ENCODE measurements around the gene TMPRSS2.

TMPRSS2 gene

GRCh38 chr21:41458121-41458520 is 49.8 kb downstream of the TMPRSS2 start:
- Histone ChIP-seq H3K27me3 (no peaks in the 10 kb centered on the region), H3K36me3 (no peaks in the 10 kb centered on the region), H3K9ac (no peak overlapping the region), H3K4me1 (peaks cover 38% of the 10 kb centered on the region), H3K4me3 (no peak overlapping the region), H3K4me2 (no peak overlapping the region), H3K27ac (no peak overlapping the region), H4K20me1 (no peaks in the 10 kb centered on the region), H3K9me3 (peaks cover 6% of the 10 kb centered on the region)
- TF ChIP-seq Cebpa-rat (IDR thresholded peaks at IDR 0.05): no peak

- H3K4me2 ChIP-seq: no peak overlapping the region
- H3K9me3 ChIP-seq: no peaks in the 10 kb centered on the region
- H3K9ac ChIP-seq: no peak overlapping the region
- H3K27me3 ChIP-seq: no peaks in the 10 kb centered on the region
- H4K20me1 ChIP-seq: no peaks in the 10 kb centered on the region
- H3K27ac ChIP-seq: no peak overlapping the region
- no peak overlapping the region for H3K4me3 ChIP-seq
- H3K4me1 ChIP-seq: peaks cover 16% of the 10 kb centered on the region; the same call in 1 of the 2 replicates
- TF ChIP-seq Cebpa-rat (IDR thresholded peaks at IDR 0.05): no peak
- H3K36me3 ChIP-seq: no peaks in the 10 kb centered on the region
Observed at GRCh38 chr21:41453761-41454160, 54.2 kb downstream of the TMPRSS2 start.

- H3K36me3 ChIP-seq: no peaks in the 10 kb centered on the region
- H3K4me1 ChIP-seq: peaks cover 16% of the 10 kb centered on the region; the same call in 1 of the 2 replicates
- H3K27ac ChIP-seq: no peak overlapping the region
- no peak overlapping the region for H3K4me2 ChIP-seq
- H4K20me1 ChIP-seq: no peaks in the 10 kb centered on the region
- no peaks in the 10 kb centered on the region for H3K9me3 ChIP-seq
- no peak overlapping the region for H3K4me3 ChIP-seq
- TF ChIP-seq Cebpa-rat (IDR thresholded peaks at IDR 0.05): no peak
- H3K27me3 ChIP-seq: no peaks in the 10 kb centered on the region
- no peak overlapping the region for H3K9ac ChIP-seq
Observed at GRCh38 chr21:41453198-41453597, 54.8 kb downstream of the TMPRSS2 start.

GRCh38 chr21:41451753-41452676 is 55.9 kb downstream of the TMPRSS2 start:
- Histone ChIP-seq H3K36me3 (peaks cover 6% of the 10 kb centered on the region; the same call in 1 of the 2 replicates), H3K27ac (no peak overlapping the region), H3K9me3 (no peaks in the 10 kb centered on the region), H3K4me1 (peaks cover 16% of the 10 kb centered on the region; the same call in 1 of the 2 replicates), H3K27me3 (no peaks in the 10 kb centered on the region; the same call in 1 of the 2 replicates), H3K4me2 (no peak overlapping the region), H3K4me3 (no peak overlapping the region), H4K20me1 (no peaks in the 10 kb centered on the region), H3K9ac (no peak overlapping the region)
- TF ChIP-seq Cebpa-rat (IDR thresholded peaks at IDR 0.05): no peak

- Histone ChIP-seq H3K36me3 (peaks cover 19% of the 10 kb centered on the region; the same call in 1 of the 2 replicates), H3K9ac (no peak overlapping the region), H3K4me1 (peaks cover 19% of the 10 kb centered on the region), H3K4me2 (no peak overlapping the region), H3K4me3 (no peak overlapping the region), H3K9me3 (no peaks in the 10 kb centered on the region), H3K27me3 (no peaks in the 10 kb centered on the region; the same call in 1 of the 2 replicates), H3K27ac (no peak overlapping the region), H4K20me1 (no peaks in the 10 kb centered on the region)
- no peak for TF ChIP-seq Cebpa-rat (IDR thresholded peaks at IDR 0.05)
Observed at GRCh38 chr21:41449613-41450012, 58.3 kb downstream of the TMPRSS2 start.

GRCh38 chr21:41447356-41447755 is 60.6 kb downstream of the TMPRSS2 start:
- no peak for TF ChIP-seq Cebpa-rat (IDR thresholded peaks at IDR 0.05)
- Histone ChIP-seq H3K4me3 (no peak overlapping the region), H3K4me1 (peaks cover 16% of the 10 kb centered on the region), H4K20me1 (no peaks in the 10 kb centered on the region), H3K9ac (no peak overlapping the region), H3K4me2 (no peak overlapping the region), H3K27me3 (no peaks in the 10 kb centered on the region; the same call in 1 of the 2 replicates), H3K27ac (no peak overlapping the region), H3K36me3 (peaks cover 27% of the 10 kb centered on the region), H3K9me3 (no peaks in the 10 kb centered on the region)

- peaks cover 9% of the 10 kb centered on the region for H3K4me1 ChIP-seq
- no peaks in the 10 kb centered on the region for H4K20me1 ChIP-seq
- no peak for TF ChIP-seq Cebpa-rat (IDR thresholded peaks at IDR 0.05)
- no peaks in the 10 kb centered on the region; the same call in 1 of the 2 replicates for H3K27me3 ChIP-seq
- H3K4me2 ChIP-seq: no peak overlapping the region
- no peak overlapping the region for H3K9ac ChIP-seq
- H3K4me3 ChIP-seq: no peak overlapping the region
- peaks cover 31% of the 10 kb centered on the region for H3K36me3 ChIP-seq
- no peak overlapping the region for H3K27ac ChIP-seq
- H3K9me3 ChIP-seq: no peaks in the 10 kb centered on the region
Observed at GRCh38 chr21:41446586-41446985, 61.4 kb downstream of the TMPRSS2 start.

- Histone ChIP-seq H4K20me1 (no peaks in the 10 kb centered on the region), H3K27ac (no peak overlapping the region), H3K36me3 (peaks cover 42% of the 10 kb centered on the region), H3K4me3 (no peak overlapping the region), H3K27me3 (no peaks in the 10 kb centered on the region; the same call in 1 of the 2 replicates), H3K9ac (no peak overlapping the region), H3K4me2 (no peak overlapping the region), H3K4me1 (peaks cover 6% of the 10 kb centered on the region), H3K9me3 (no peaks in the 10 kb centered on the region)
- TF ChIP-seq Cebpa-rat (IDR thresholded peaks at IDR 0.05): no peak
Observed at GRCh38 chr21:41445465-41445862, 62.5 kb downstream of the TMPRSS2 start.

GRCh38 chr21:41444703-41445464 is 63.1 kb downstream of the TMPRSS2 start:
- no peaks in the 10 kb centered on the region for H3K9me3 ChIP-seq
- peaks cover 6% of the 10 kb centered on the region for H3K4me1 ChIP-seq
- peaks cover 48% of the 10 kb centered on the region for H3K36me3 ChIP-seq
- H3K27me3 ChIP-seq: no peaks in the 10 kb centered on the region; the same call in 1 of the 2 replicates
- no peak for TF ChIP-seq Cebpa-rat (IDR thresholded peaks at IDR 0.05)
- no peak overlapping the region for H3K4me3 ChIP-seq
- H3K27ac ChIP-seq: no peak overlapping the region
- H4K20me1 ChIP-seq: no peaks in the 10 kb centered on the region
- no peak overlapping the region for H3K9ac ChIP-seq
- no peak overlapping the region; the same call in 1 of the 2 replicates for H3K4me2 ChIP-seq

Data from BLaER1 (cell line).